Breast epithelium (tissue), 3 donors: ENCODE measurements around the gene GANAB.

Experiments used
- CTCF ChIP-seq, 3 donors: fragments of 450-650 bp; IDR thresholded peaks; one replicate each; pipeline ENCODE4 v1.5.1; 2016 to 2017; ENCODE audit warnings: antibody characterized with exemption in 3 of 3, mild to moderate bottlenecking in 3 of 3, moderate library complexity in 3 of 3
- POLR2A ChIP-seq: fragments of 450-650 bp; IDR thresholded peaks from one replicate; pipeline ENCODE4 v1.6.1; 2016; ENCODE audit warnings: antibody characterized with exemption, mild to moderate bottlenecking, moderate library complexity
- POLR2AphosphoS5 ChIP-seq, 3 donors: sonication (generic); formaldehyde crosslinking; IDR thresholded peaks; one replicate each; pipeline ENCODE4 v1.6.1; 2017; ENCODE audit warnings: antibody characterized with exemption in 3 of 3

- TF ChIP-seq CTCF (IDR thresholded peaks at IDR 0.05) (no peak), POLR2AphosphoS5 (IDR thresholded peaks at IDR 0.05) (no peak), POLR2A (no peak)
Measured at GRCh38 chr11:62608776-62609175, 37.6 kb downstream of the GANAB start.
